ENCODE results near the gene SUSD3.

DNA sequence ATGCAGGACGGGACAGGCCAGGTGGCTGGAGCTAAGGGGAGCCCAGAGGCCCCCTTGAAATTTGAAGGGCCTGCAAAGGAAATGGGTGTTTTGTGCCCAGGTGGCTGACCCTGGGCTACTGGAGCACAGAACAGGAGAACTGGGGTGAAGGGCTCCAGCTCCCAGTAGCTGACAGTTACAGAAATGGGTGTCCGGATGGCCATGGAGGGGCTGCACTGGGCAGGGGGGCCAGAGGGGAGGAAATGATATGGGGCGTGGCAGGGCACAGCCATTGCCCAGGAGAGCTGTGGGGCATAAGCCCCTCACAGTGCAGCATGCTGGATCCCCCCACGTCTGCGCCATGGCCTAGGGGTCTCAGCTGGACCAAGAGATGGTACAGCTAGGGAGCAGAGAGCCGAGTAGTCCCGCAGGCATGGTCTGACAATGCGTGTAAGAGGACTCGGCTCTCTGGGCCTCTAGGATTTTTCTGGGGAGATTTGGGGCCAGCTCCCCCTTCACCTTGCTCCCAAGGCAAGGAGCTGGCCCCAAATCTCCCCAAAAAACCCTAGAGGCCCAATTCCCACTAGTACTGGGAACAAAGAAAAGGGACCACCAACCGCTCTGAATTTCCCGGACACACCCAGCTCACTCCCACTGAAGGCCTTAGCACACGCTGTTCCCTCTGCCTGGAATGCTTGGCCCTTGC is 29.6 kb downstream of the SUSD3 start:
- TF ChIP-seq, protein P1, sequence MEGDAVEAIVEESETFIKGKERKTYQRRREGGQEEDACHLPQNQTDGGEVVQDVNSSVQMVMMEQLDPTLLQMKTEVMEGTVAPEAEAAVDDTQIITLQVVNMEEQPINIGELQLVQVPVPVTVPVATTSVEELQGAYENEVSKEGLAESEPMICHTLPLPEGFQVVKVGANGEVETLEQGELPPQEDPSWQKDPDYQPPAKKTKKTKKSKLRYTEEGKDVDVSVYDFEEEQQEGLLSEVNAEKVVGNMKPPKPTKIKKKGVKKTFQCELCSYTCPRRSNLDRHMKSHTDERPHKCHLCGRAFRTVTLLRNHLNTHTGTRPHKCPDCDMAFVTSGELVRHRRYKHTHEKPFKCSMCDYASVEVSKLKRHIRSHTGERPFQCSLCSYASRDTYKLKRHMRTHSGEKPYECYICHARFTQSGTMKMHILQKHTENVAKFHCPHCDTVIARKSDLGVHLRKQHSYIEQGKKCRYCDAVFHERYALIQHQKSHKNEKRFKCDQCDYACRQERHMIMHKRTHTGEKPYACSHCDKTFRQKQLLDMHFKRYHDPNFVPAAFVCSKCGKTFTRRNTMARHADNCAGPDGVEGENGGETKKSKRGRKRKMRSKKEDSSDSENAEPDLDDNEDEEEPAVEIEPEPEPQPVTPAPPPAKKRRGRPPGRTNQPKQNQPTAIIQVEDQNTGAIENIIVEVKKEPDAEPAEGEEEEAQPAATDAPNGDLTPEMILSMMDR (IDR thresholded peaks at IDR 0.05; ENCODE audit: low read depth, low read length) = no peak
- no peak for TF ChIP-seq POLR2A (IDR thresholded peaks at IDR 0.05; ENCODE audit: extremely low read depth, insufficient read length)
- TF ChIP-seq, protein P2, sequence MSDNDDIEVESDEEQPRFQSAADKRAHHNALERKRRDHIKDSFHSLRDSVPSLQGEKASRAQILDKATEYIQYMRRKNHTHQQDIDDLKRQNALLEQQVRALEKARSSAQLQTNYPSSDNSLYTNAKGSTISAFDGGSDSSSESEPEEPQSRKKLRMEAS (IDR thresholded peaks at IDR 0.05; ENCODE audit: low read depth, low read length) = no peak

Data from NB4 (cell line).